Lower leg skin (tissue), 3 donors: Measurements from ENCODE around the gene PMVK.

ENCODE experiments used
- POLR2A ChIP-seq, 2 donors: fragments of 450-650 bp; IDR thresholded peaks; one replicate each; pipeline ENCODE4 v1.6.1; 2016 to 2017; ENCODE audit warnings: antibody characterized with exemption in 2 of 2, mild to moderate bottlenecking in 1 of 2, moderate library complexity in 1 of 2
- TF ChIP-seq, protein P1 (sequence below), 3 donors: fragments of 450-650 bp; IDR thresholded peaks; one replicate each; pipeline ENCODE4 v1.5.1; 2016; ENCODE audit warnings: antibody characterized with exemption in 3 of 3, mild to moderate bottlenecking in 3 of 3, moderate library complexity in 2 of 3

DNA sequence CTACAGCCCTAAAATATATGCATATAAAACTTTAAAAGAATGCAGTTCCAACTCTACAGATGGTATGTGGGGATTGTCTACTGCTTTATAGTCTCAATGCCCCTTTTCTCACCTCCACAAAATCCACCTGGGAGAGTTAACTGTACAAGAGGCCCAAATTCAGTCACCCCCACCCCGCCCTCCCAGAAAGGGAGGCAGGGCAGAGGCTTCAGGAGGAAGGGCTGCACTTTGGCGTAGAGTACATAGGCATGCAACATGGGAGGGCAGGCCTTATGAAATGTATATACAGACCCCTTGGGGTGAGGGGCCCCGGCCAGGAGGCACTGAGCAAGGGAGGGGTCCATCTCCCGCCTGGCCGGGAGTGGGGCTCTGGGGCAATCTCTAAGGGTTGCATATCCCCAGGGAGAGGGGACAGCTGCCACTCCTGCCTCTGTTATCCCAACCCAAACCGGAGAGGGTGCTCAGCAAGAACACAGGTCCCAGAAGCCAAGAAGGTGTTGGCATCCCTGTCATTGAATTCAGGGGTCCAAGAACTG is 26.3 kb upstream of the PMVK start:
- TF ChIP-seq, protein P1, sequence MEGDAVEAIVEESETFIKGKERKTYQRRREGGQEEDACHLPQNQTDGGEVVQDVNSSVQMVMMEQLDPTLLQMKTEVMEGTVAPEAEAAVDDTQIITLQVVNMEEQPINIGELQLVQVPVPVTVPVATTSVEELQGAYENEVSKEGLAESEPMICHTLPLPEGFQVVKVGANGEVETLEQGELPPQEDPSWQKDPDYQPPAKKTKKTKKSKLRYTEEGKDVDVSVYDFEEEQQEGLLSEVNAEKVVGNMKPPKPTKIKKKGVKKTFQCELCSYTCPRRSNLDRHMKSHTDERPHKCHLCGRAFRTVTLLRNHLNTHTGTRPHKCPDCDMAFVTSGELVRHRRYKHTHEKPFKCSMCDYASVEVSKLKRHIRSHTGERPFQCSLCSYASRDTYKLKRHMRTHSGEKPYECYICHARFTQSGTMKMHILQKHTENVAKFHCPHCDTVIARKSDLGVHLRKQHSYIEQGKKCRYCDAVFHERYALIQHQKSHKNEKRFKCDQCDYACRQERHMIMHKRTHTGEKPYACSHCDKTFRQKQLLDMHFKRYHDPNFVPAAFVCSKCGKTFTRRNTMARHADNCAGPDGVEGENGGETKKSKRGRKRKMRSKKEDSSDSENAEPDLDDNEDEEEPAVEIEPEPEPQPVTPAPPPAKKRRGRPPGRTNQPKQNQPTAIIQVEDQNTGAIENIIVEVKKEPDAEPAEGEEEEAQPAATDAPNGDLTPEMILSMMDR (IDR thresholded peaks at IDR 0.05): no peak
- TF ChIP-seq POLR2A (IDR thresholded peaks at IDR 0.05): no peak
